OCI-LY7 (cell line): ENCODE data around the gene SENP2. TPM values are rescaled to one million over a fixed set of nuclear protein-coding genes. Genes with fewer than 3 reads are reported as not detected.

Source experiments
- BruUV-seq: library from RNA; stranded (reverse); fragments of 400-500 nt; replicated peaks from 2 replicates; lab custom pipeline; 2021; lab: Mats Ljungman, UMichigan
- CTCF ChIA-PET: fragments of 300-600 bp; sonication (Branson Sonifier 250); formaldehyde crosslinking; loops from one replicate; lab custom pipeline; 2022; ENCODE audit warnings: antibody characterized with exemption; ENCODE audit not compliant: unreplicated experiment; lab: Charles Lee
- POLR2A ChIA-PET: fragments of 300-600 bp; sonication (Branson Sonifier 250); formaldehyde crosslinking; loops from one replicate; lab custom pipeline; 2022; ENCODE audit warnings: antibody characterized with exemption; lab: Charles Lee
- DNase-seq: peaks from one replicate; pipeline ENCODE4 v3.0.0-alpha.2; 2015; ENCODE audit warnings: low spot score
- H2AFZ ChIP-seq: fragments of 200-600 bp; sonication (generic), shearing (Covaris generic); 2 replicates; pipeline ENCODE4 v1.6.1; 2014; ENCODE audit warnings: mild to moderate bottlenecking, antibody characterized with exemption, low read length, moderate library complexity
- H3K27ac ChIP-seq: fragments of 200-600 bp; sonication (generic); 2 replicates; pipeline ENCODE4 v1.5.1; 2014; ENCODE audit warnings: mixed run types, low read depth, mild to moderate bottlenecking, moderate library complexity, low read length, inconsistent platforms; ENCODE audit not compliant: poor library complexity, severe bottlenecking
- H3K36me3 ChIP-seq: fragments of 200-600 bp; sonication (generic); 2 replicates; pipeline ENCODE4 v1.6.1; 2014; ENCODE audit warnings: mild to moderate bottlenecking, antibody characterized with exemption, low read length, moderate library complexity, mixed read lengths; ENCODE audit not compliant: insufficient read depth
- H3K4me1 ChIP-seq: fragments of 200-600 bp; sonication (generic); 2 replicates; pipeline ENCODE4 v1.5.1; 2014; ENCODE audit warnings: mild to moderate bottlenecking, low read length; ENCODE audit not compliant: insufficient read depth, poor library complexity, severe bottlenecking
- H3K4me2 ChIP-seq: fragments of 200-600 bp; sonication (generic); 2 replicates; pipeline ENCODE4 v1.6.1; 2014; ENCODE audit warnings: mild to moderate bottlenecking, low read length
- H3K4me3 ChIP-seq: fragments of 200-600 bp; sonication (generic); 2 replicates; pipeline ENCODE4 v1.5.1; 2014; ENCODE audit warnings: mild to moderate bottlenecking, low read depth, low read length; ENCODE audit not compliant: poor library complexity, severe bottlenecking
- H3K79me2 ChIP-seq: fragments of 200-600 bp; sonication (generic); 2 replicates; pipeline ENCODE4 v1.6.1; 2016; ENCODE audit warnings: low read depth, mild to moderate bottlenecking, low read length, moderate library complexity, mixed read lengths; ENCODE audit not compliant: insufficient read depth
- H3K9me2 ChIP-seq: fragments of 200-600 bp; sonication (generic); 2 replicates; pipeline ENCODE4 v1.6.1; 2016; ENCODE audit warnings: mild to moderate bottlenecking, low read length, mixed read lengths; ENCODE audit not compliant: insufficient read depth
- H3K9me3 ChIP-seq: fragments of 200-600 bp; sonication (generic); 2 replicates; pipeline ENCODE4 v1.6.1; 2014; ENCODE audit warnings: mild to moderate bottlenecking, mixed run types, low read length, mixed read lengths
- H4K20me1 ChIP-seq: fragments of 200-600 bp; sonication (generic); 2 replicates; pipeline ENCODE4 v1.6.1; 2014; ENCODE audit warnings: mild to moderate bottlenecking, antibody characterized with exemption, low read length, moderate library complexity, mixed read lengths; ENCODE audit not compliant: insufficient read depth
- CTCF ChIP-seq: fragments of 200-600 bp; sonication (generic); conservative IDR thresholded peaks from 2 replicates; pipeline ENCODE4 v1.5.1; 2014; ENCODE audit warnings: mild to moderate bottlenecking, antibody characterized with exemption, low read length, moderate library complexity, mixed read lengths
- EZH2phosphoT487 ChIP-seq: fragments of 200-600 bp; sonication (generic); IDR thresholded peaks from 2 replicates; pipeline ENCODE4 v1.6.1; 2018; ENCODE audit warnings: low read depth, borderline replicate concordance, mild to moderate bottlenecking, mixed run types, antibody characterized with exemption, low read length, moderate library complexity, mixed read lengths
- intact Hi-C: fragments of 100-400 bp; cut with micrococcal nuclease; formaldehyde crosslinking; loops from one replicate; pipeline ENCODE4 v1.10.0; 2022; ENCODE audit not compliant: unreplicated experiment
- total RNA-seq, 2 experiments: library from RNA; depleted of rRNA in 1 of 2; stranded (reverse); fragments of >200 nt in 1 of 2; shearing (Covaris generic) in 1 of 2; gene quantifications; 2 replicates each; pipeline ENCODE4 v1.2.3, GENCODE V29; 2014 to 2022

The SENP2 gene
- total RNA-seq, 2 experiments from 2014 or later, result 39.8 to 64.5 TPM

GRCh38 chr3:185561374-185561943 lies 24.6 kb upstream of the SENP2 start:
- ChIA-PET CTCF (interaction anchor here (2.3 kb wide), 1 partner anchor 25 kb away, joined by 6 read pairs; the partner anchor contains the start of gene SENP2), POLR2A (interaction anchor here (0.7 kb wide), 1 partner anchor 33 kb away, joined by 4 read pairs; no protein-coding TSS in a partner anchor)
- BruUV-seq, result no TSS peak

GRCh38 chr3:185561958-185562357 lies 24.1 kb upstream of the SENP2 start:
- Histone ChIP-seq H3K9me2 (no peaks in the 10 kb centered on the region), H3K27ac (no peak overlapping the region), H3K4me1 (no peaks in the 10 kb centered on the region), H2AFZ (no peak overlapping the region), H4K20me1 (no peaks in the 10 kb centered on the region), H3K9me3 (no peaks in the 10 kb centered on the region), H3K79me2 (no peaks in the 10 kb centered on the region), H3K4me3 (no peak overlapping the region), H3K36me3 (no peaks in the 10 kb centered on the region), H3K4me2 (no peak overlapping the region)
- no peak for TF ChIP-seq EZH2phosphoT487
- no peak for TF ChIP-seq CTCF
- ChIA-PET POLR2A (interaction anchor here (0.7 kb wide), 2 partner anchors 33 to 70 kb away, joined by 3 to 4 read pairs; no protein-coding TSS in a partner anchor), CTCF (no interaction called here)
- BruUV-seq, result no TSS peak
- no peak for DNase-seq
- intact Hi-C loops, result no loop called here

More at GRCh38 chr3:185561374-185561943, 24.6 kb upstream of the SENP2 start:
- no peaks in the 10 kb centered on the region for H3K79me2 ChIP-seq
- no peaks in the 10 kb centered on the region for H3K4me1 ChIP-seq
- H3K4me3 ChIP-seq, result no peak overlapping the region
- H3K9me2 ChIP-seq, result no peaks in the 10 kb centered on the region
- no peaks in the 10 kb centered on the region for H3K36me3 ChIP-seq
- no peak for DNase-seq
- H3K4me2 ChIP-seq, result no peak overlapping the region
- intact Hi-C loops, result no loop called here
- H3K27ac ChIP-seq, result no peak overlapping the region
- no peak for TF ChIP-seq CTCF
- no peak for TF ChIP-seq EZH2phosphoT487
- no peaks in the 10 kb centered on the region for H3K9me3 ChIP-seq
- no peaks in the 10 kb centered on the region for H4K20me1 ChIP-seq
- H2AFZ ChIP-seq, result no peak overlapping the region

GRCh38 chr3:185572183-185572582 lies 13.9 kb upstream of the SENP2 start:
- no TSS peak for BruUV-seq
- Histone ChIP-seq H3K4me1 (no peaks in the 10 kb centered on the region), H3K27ac (no peak overlapping the region), H3K4me3 (no peak overlapping the region), H2AFZ (no peak overlapping the region), H3K4me2 (no peak overlapping the region), H3K79me2 (no peaks in the 10 kb centered on the region), H3K9me3 (0 out of 2 replicates have a peak, but pooled peaks cover 11% of the 10 kb centered on the region), H3K36me3 (no peaks in the 10 kb centered on the region), H3K9me2 (no peaks in the 10 kb centered on the region), H4K20me1 (no peaks in the 10 kb centered on the region)
- CTCF ChIA-PET, result interaction anchor here (0.9 kb wide), 1 partner anchor 13 kb away, joined by 4 read pairs; no protein-coding TSS in a partner anchor
- TF ChIP-seq EZH2phosphoT487 (no peak), CTCF (no peak)
- POLR2A ChIA-PET, result interaction anchor here (0.6 to 1.0 kb wide), 3 partner anchors 14 to 186 kb away, joined by 3 read pairs; partner anchors contain the start of gene SENP2
- no peak for DNase-seq
- intact Hi-C loops, result no loop called here
